HCEC 1CT (cell line): Measurements from ENCODE around the gene RDH13.
"Not testable (repeated sequence)": the region's sequence is repeated elsewhere in the genome, so short reads cannot be mapped to it uniquely, and the experiment has no call there.

Experiments
- DNase-seq: peaks from one replicate; pipeline ENCODE4 v3.0.0-alpha.2; 2017

The RDH13 gene

GRCh38 chr19:55075371-55075998 lies 12.5 kb upstream of the RDH13 start, which contains the start of gene EPS8L1:
Gene EPS8L1, plus strand, starts transcription at chr19:55075869. Its CDS starts 576 bp downstream, at chr19:55076445.
- no peak for DNase-seq

GRCh38 chr19:55071913-55072312 lies 9.0 kb upstream of the RDH13 start:
- DNase-seq, result no peak

GRCh38 chr19:55071129-55071502 lies 8.2 kb upstream of the RDH13 start:
- DNase-seq, result peak; percentile 85

- DNase-seq, result peak; percentile 23
These were observed 7.6 kb upstream of the RDH13 start for GRCh38 chr19:55070466-55071128.

- DNase-seq, result no peak
These were observed 6.9 kb upstream of the RDH13 start for GRCh38 chr19:55069865-55070197.

- DNase-seq, result no peak
These were observed 6.3 kb upstream of the RDH13 start for GRCh38 chr19:55068950-55069864.

- DNase-seq, result no peak
These were observed 4.9 kb upstream of the RDH13 start for GRCh38 chr19:55067869-55068268.

- no peak for DNase-seq
These were observed 3.3 kb upstream of the RDH13 start for GRCh38 chr19:55066107-55066709.

GRCh38 chr19:55065516-55065915 lies 2.6 kb upstream of the RDH13 start:
- not testable (repeated sequence) for DNase-seq

GRCh38 chr19:55063492-55063843 lies 520 bp upstream of the RDH13 start:
- no peak for DNase-seq

- DNase-seq, result not testable (repeated sequence)
These were observed 2.7 kb downstream of the RDH13 start for GRCh38 chr19:55060287-55060686.

GRCh38 chr19:55058781-55059610 lies 4.0 kb downstream of the RDH13 start:
- DNase-seq, result no peak

GRCh38 chr19:55056827-55057226 lies 6.1 kb downstream of the RDH13 start:
- DNase-seq, result no peak

GRCh38 chr19:55053735-55054134 lies 9.2 kb downstream of the RDH13 start:
- DNase-seq, result no peak

- no peak for DNase-seq
These were observed 12.0 kb downstream of the RDH13 start for GRCh38 chr19:55050749-55051532.

- DNase-seq, result no peak
These were observed 14.5 kb downstream of the RDH13 start for GRCh38 chr19:55048446-55048845.

GRCh38 chr19:55047951-55048350 lies 15.0 kb downstream of the RDH13 start:
- DNase-seq, result no peak

- DNase-seq, result no peak
These were observed 15.8 kb downstream of the RDH13 start for GRCh38 chr19:55046975-55047622.

- DNase-seq, result no peak
These were observed 17.9 kb downstream of the RDH13 start for GRCh38 chr19:55044771-55045716.

- DNase-seq, result no peak
These were observed 18.7 kb downstream of the RDH13 start for GRCh38 chr19:55044286-55044685.
